Erythroblast (primary cell): ENCODE data around the gene PARP2.
A peak's percentile ranks its signal among the peaks of the same experiment; 100 is the strongest.

ENCODE experiments used
- DNase-seq, 2 experiments: peaks; one replicate each; lab custom pipeline; 2025; lab: John Stamatoyannopoulos, UW
- GATA1 ChIP-seq: IDR thresholded peaks from 2 replicates; pipeline ENCODE4 v1.6.1; 2011; ENCODE audit warnings: low read depth, mild to moderate bottlenecking, control low read depth, low read length, moderate library complexity
- POLR2A ChIP-seq: IDR thresholded peaks from 2 replicates; pipeline ENCODE4 v1.6.1; 2011; ENCODE audit warnings: mild to moderate bottlenecking, low read length

Gene PARP2

GRCh38 chr14:20343092-20343861, at the start of gene PARP2:
Gene PARP2, plus strand, starts transcription at chr14:20343635. Its CDS starts 7 bp downstream, at chr14:20343642.
- peak; percentile 98 to 99 for DNase-seq
- TF ChIP-seq GATA1 (no peak), POLR2A (peak; percentile 97)

- no peak for DNase-seq
- TF ChIP-seq POLR2A (no peak), GATA1 (no peak)
Observed at GRCh38 chr14:20294636-20295035, 48.8 kb upstream of the PARP2 start.

GRCh38 chr14:20295067-20295466, 48.4 kb upstream of the PARP2 start:
- no peak for TF ChIP-seq GATA1
- no peak for TF ChIP-seq POLR2A
- DNase-seq = no peak

- TF ChIP-seq GATA1 (no peak), POLR2A (no peak)
- peak; percentile 23 to 37 for DNase-seq
Observed at GRCh38 chr14:20302042-20302755, 41.2 kb upstream of the PARP2 start.

- TF ChIP-seq POLR2A (peak; percentile 53), GATA1 (no peak)
- DNase-seq = peak; percentile 93 to 96
Observed at GRCh38 chr14:20305265-20306078, 38.0 kb upstream of the PARP2 start, which contains the start of gene TTC5. Gene TTC5, minus strand, starts transcription at chr14:20305951. Its CDS starts 14 bp downstream, at chr14:20305937.

GRCh38 chr14:20306079-20306423, 37.4 kb upstream of the PARP2 start:
- DNase-seq = no peak
- TF ChIP-seq GATA1 (no peak), POLR2A (no peak)

- TF ChIP-seq POLR2A (no peak), GATA1 (no peak)
- no peak for DNase-seq
Observed at GRCh38 chr14:20314026-20314425, 29.4 kb upstream of the PARP2 start.

- no peak for DNase-seq
- TF ChIP-seq GATA1 (no peak), POLR2A (no peak)
Observed at GRCh38 chr14:20317720-20318119, 25.7 kb upstream of the PARP2 start.

GRCh38 chr14:20327005-20327869, 16.2 kb upstream of the PARP2 start:
- DNase-seq = peak; percentile 69 to 82
- TF ChIP-seq GATA1 (no peak), POLR2A (no peak)

- no peak for DNase-seq
- TF ChIP-seq POLR2A = no peak
- TF ChIP-seq GATA1 = no peak
Observed at GRCh38 chr14:20328705-20329104, 14.7 kb upstream of the PARP2 start.

- TF ChIP-seq GATA1 = no peak
- no peak for TF ChIP-seq POLR2A
- DNase-seq = no peak
Observed at GRCh38 chr14:20329355-20329754, 14.1 kb upstream of the PARP2 start.

GRCh38 chr14:20331053-20331613, 12.3 kb upstream of the PARP2 start:
- DNase-seq = no peak
- TF ChIP-seq POLR2A (no peak), GATA1 (no peak)

- DNase-seq = no peak
Observed at GRCh38 chr14:20332431-20332787, 11.0 kb upstream of the PARP2 start.

More at GRCh38 chr14:20332431-20332787, 11.0 kb upstream of the PARP2 start:
- TF ChIP-seq POLR2A (no peak), GATA1 (no peak)
